ENCODE data around the gene MPND.

GRCh38 chr19:4362831-4363545 is 19.6 kb downstream of the MPND start:
- TF ChIP-seq, protein P1, sequence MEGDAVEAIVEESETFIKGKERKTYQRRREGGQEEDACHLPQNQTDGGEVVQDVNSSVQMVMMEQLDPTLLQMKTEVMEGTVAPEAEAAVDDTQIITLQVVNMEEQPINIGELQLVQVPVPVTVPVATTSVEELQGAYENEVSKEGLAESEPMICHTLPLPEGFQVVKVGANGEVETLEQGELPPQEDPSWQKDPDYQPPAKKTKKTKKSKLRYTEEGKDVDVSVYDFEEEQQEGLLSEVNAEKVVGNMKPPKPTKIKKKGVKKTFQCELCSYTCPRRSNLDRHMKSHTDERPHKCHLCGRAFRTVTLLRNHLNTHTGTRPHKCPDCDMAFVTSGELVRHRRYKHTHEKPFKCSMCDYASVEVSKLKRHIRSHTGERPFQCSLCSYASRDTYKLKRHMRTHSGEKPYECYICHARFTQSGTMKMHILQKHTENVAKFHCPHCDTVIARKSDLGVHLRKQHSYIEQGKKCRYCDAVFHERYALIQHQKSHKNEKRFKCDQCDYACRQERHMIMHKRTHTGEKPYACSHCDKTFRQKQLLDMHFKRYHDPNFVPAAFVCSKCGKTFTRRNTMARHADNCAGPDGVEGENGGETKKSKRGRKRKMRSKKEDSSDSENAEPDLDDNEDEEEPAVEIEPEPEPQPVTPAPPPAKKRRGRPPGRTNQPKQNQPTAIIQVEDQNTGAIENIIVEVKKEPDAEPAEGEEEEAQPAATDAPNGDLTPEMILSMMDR (conservative IDR thresholded peaks at IDR 0.05 in 1 of 2, IDR thresholded peaks at IDR 0.05 in 1 of 2; ENCODE audit: extremely low read depth in 1 of 2, insufficient read depth in 1 of 2, low read depth in 1 of 2, low read length in 2 of 2): peak; percentile 21 to 30
- no peak for TF ChIP-seq EZH2 (IDR thresholded peaks at IDR 0.05; ENCODE audit: borderline replicate concordance, low read length)

Data from mammary epithelial cell (primary cell).